Stimulated activated CD4-positive, alpha-beta T cell treated with anti-CD3 and anti-CD28 coated beads, Interleukin-4, amount 100 ng/mL, for 24 hours (primary cell): Measurements from ENCODE around the gene HYPK.

Experiments
- DNase-seq: peaks from one replicate; pipeline ENCODE4 v3.0.0-alpha.2; 2020

HYPK gene

GRCh38 chr15:43800286-43801141 lies at the start of gene HYPK:
HYPK (plus strand) TSS chr15:43800599; CDS start chr15:43800623, 24 bp downstream.
- DNase-seq: peak; percentile 92

GRCh38 chr15:43751885-43752284 lies 48.5 kb upstream of the HYPK start:
- DNase-seq: no peak

- no peak for DNase-seq
These were observed 37.6 kb upstream of the HYPK start for GRCh38 chr15:43762824-43763223.

- no peak for DNase-seq
These were observed 36.5 kb upstream of the HYPK start for GRCh38 chr15:43763819-43764446.

- peak; percentile 69 for DNase-seq
These were observed 30.7 kb upstream of the HYPK start for GRCh38 chr15:43769584-43770228.

- DNase-seq: no peak
These were observed 28.6 kb upstream of the HYPK start for GRCh38 chr15:43771816-43772215.

- DNase-seq: no peak
These were observed 27.8 kb upstream of the HYPK start for GRCh38 chr15:43772624-43773023.

GRCh38 chr15:43774062-43774461 lies 26.3 kb upstream of the HYPK start:
- DNase-seq: no peak

GRCh38 chr15:43775411-43775965 lies 24.9 kb upstream of the HYPK start:
- no peak for DNase-seq

- peak; percentile 19 for DNase-seq
These were observed 24.2 kb upstream of the HYPK start for GRCh38 chr15:43776101-43776717.

GRCh38 chr15:43776718-43777266 lies 23.6 kb upstream of the HYPK start, which contains the start of gene ELL3:
ELL3 (minus strand) TSS chr15:43776966; CDS start chr15:43776901, 65 bp downstream.
- peak; percentile 68 for DNase-seq

GRCh38 chr15:43777267-43777914 lies 23.0 kb upstream of the HYPK start:
- DNase-seq: peak; percentile 86

- no peak for DNase-seq
These were observed 21.4 kb upstream of the HYPK start for GRCh38 chr15:43779016-43779415.

GRCh38 chr15:43789409-43789808 lies 11.0 kb upstream of the HYPK start:
- no peak for DNase-seq

GRCh38 chr15:43791993-43792760 lies 8.2 kb upstream of the HYPK start, which contains the start of gene SERF2:
SERF2 (plus strand) TSS chr15:43792320; CDS start chr15:43792377, 57 bp downstream.
- DNase-seq: peak; percentile 100

- DNase-seq: peak; percentile 25
These were observed 7.5 kb upstream of the HYPK start for GRCh38 chr15:43792761-43793476.

- DNase-seq: no peak
These were observed 6.8 kb upstream of the HYPK start for GRCh38 chr15:43793647-43794046.

GRCh38 chr15:43794269-43795037 lies 5.9 kb upstream of the HYPK start:
- no peak for DNase-seq

- DNase-seq: no peak
These were observed 5.2 kb upstream of the HYPK start for GRCh38 chr15:43795197-43795596.

GRCh38 chr15:43795997-43796396 lies 4.4 kb upstream of the HYPK start:
- no peak for DNase-seq
